ENCODE results near the gene RIF1.

The RIF1 gene

GRCh38 chr2:151407281-151407680 is 2.4 kb upstream of the RIF1 start:
- no peak overlapping the region for H4K8ac ChIP-seq (ENCODE audit: low read depth, low read length)

DNA sequence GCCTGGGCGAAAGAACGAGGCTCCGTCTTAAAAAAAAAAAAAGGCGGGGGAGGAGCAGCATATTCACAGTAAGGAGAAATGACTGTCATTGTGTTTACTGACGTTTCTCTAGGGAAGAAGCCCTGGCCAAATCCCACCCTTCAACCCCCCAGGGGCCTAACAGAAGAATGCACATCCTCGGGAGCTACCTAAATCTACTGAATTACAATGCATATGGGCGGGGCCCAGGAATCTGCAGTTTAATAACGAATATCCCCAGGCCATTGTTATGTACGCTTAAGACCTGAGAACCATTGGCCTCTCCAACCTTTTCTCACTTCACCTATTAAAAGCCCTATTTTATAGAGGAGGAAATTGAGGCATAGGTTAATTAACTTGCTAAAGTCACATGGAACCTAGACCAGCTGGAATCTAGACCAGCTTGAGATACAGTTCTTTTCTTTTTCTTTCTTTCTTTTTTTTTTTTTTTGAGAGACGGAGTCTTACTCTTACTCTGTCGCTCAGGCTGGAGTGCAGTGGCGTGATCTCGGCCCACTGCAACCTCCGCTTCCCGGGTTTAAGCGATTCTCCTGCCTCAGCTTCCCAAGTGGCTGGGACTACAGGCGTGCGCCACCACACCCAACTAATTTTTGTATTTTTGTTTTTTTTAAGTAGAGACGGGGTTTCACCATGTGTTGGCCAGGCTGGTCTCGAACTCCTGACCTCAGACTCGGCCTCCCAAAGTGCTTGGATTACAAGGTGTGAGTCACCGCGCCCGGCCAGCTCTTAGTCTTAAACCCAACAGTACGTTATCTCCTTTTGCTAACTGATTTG is 708 bp upstream of the RIF1 start:
- Histone ChIP-seq H3K27me3 (ENCODE audit: control insufficient read depth in 3 of 3, insufficient read depth in 3 of 3, low read depth in 1 of 3, low read length in 3 of 3) (no peaks in the 10 kb centered on the region), H3K23ac (ENCODE audit: low read depth, low read length, poor library complexity) (no peak overlapping the region), H3K4me3 (ENCODE audit: low read length in 2 of 2) (peak overlapping the region in 1 of 2 donors; percentile 84), H2BK12ac (ENCODE audit: low read length) (no peak overlapping the region), H3K9me3 (replicated peaks in 1 of 2; ENCODE audit: control insufficient read depth in 2 of 2, insufficient read depth in 1 of 2, low read depth in 1 of 2, low read length in 2 of 2) (no peaks in the 10 kb centered on the region), H2BK15ac (ENCODE audit: low read length) (no peak overlapping the region), H2BK5ac (ENCODE audit: low read length) (no peak overlapping the region), H3K36me3 (replicated peaks in 1 of 2; ENCODE audit: control insufficient read depth in 2 of 2, insufficient read depth in 2 of 2, low read length in 2 of 2) (peaks cover 5 to 26% of the 10 kb centered on the region in 2 donors), H4K8ac (ENCODE audit: low read depth, low read length) (no peak overlapping the region), H4K91ac (ENCODE audit: low read depth, low read length, poor library complexity) (no peak overlapping the region), H3K4ac (ENCODE audit: low read length) (no peak overlapping the region), H2BK120ac (ENCODE audit: low read depth, low read length) (no peak overlapping the region), H3K4me2 (ENCODE audit: insufficient read depth, low read length, poor library complexity, severe bottlenecking) (no peak overlapping the region), H3K27ac (replicated peaks; ENCODE audit: low read length) (no peak overlapping the region), H3K9ac (ENCODE audit: low read depth, low read length, poor library complexity) (no peak overlapping the region), H3K14ac (ENCODE audit: low read length) (no peak overlapping the region), H2AK5ac (ENCODE audit: low read depth, low read length) (no peak overlapping the region), H3K4me1 (ENCODE audit: control insufficient read depth in 2 of 2, insufficient read depth in 1 of 2, low read depth in 1 of 2, low read length in 2 of 2) (peaks cover 0 to 2% of the 10 kb centered on the region in 2 donors), H3K18ac (ENCODE audit: low read length) (no peak overlapping the region), H2AFZ (ENCODE audit: low read length) (peak overlapping the region; percentile 89), H3K79me1 (ENCODE audit: low read depth, low read length) (peaks cover 3% of the 10 kb centered on the region)
- WGBS, 2 donors (ENCODE audit: extremely low coverage in 2 of 2, insufficient read length in 2 of 2, insufficient replicate concordance in 1 of 2), result no CpG with 5 or more reads among the region's 25 CpGs
- DNase-seq (ENCODE audit: low spot score), result no peak

More at GRCh38 chr2:151407281-151407680, 2.4 kb upstream of the RIF1 start:
- Histone ChIP-seq H2BK15ac (ENCODE audit: low read length) (no peak overlapping the region), H3K9ac (ENCODE audit: low read depth, low read length, poor library complexity) (no peak overlapping the region), H3K36me3 (replicated peaks in 1 of 2; ENCODE audit: control insufficient read depth in 2 of 2, insufficient read depth in 2 of 2, low read length in 2 of 2) (peaks cover 1 to 9% of the 10 kb centered on the region in 2 donors), H2BK5ac (ENCODE audit: low read length) (no peak overlapping the region), H2BK12ac (ENCODE audit: low read length) (no peak overlapping the region), H3K4me3 (ENCODE audit: low read length in 2 of 2) (no peak overlapping the region), H3K9me3 (replicated peaks in 1 of 2; ENCODE audit: control insufficient read depth in 2 of 2, insufficient read depth in 1 of 2, low read depth in 1 of 2, low read length in 2 of 2) (no peaks in the 10 kb centered on the region), H3K18ac (ENCODE audit: low read length) (no peak overlapping the region), H3K4me2 (ENCODE audit: insufficient read depth, low read length, poor library complexity, severe bottlenecking) (no peak overlapping the region), H3K27ac (replicated peaks; ENCODE audit: low read length) (no peak overlapping the region), H3K4ac (ENCODE audit: low read length) (no peak overlapping the region), H4K91ac (ENCODE audit: low read depth, low read length, poor library complexity) (no peak overlapping the region), H3K4me1 (ENCODE audit: control insufficient read depth in 2 of 2, insufficient read depth in 1 of 2, low read depth in 1 of 2, low read length in 2 of 2) (peaks cover 0 to 2% of the 10 kb centered on the region in 2 donors), H3K79me1 (ENCODE audit: low read depth, low read length) (peaks cover under 1% of the 10 kb centered on the region), H3K27me3 (ENCODE audit: control insufficient read depth in 3 of 3, insufficient read depth in 3 of 3, low read depth in 1 of 3, low read length in 3 of 3) (no peaks in the 10 kb centered on the region), H3K23ac (ENCODE audit: low read depth, low read length, poor library complexity) (no peak overlapping the region), H2AFZ (ENCODE audit: low read length) (no peak overlapping the region), H2BK120ac (ENCODE audit: low read depth, low read length) (no peak overlapping the region), H3K14ac (ENCODE audit: low read length) (no peak overlapping the region), H2AK5ac (ENCODE audit: low read depth, low read length) (no peak overlapping the region)
- no peak for DNase-seq (ENCODE audit: low spot score)

DNA sequence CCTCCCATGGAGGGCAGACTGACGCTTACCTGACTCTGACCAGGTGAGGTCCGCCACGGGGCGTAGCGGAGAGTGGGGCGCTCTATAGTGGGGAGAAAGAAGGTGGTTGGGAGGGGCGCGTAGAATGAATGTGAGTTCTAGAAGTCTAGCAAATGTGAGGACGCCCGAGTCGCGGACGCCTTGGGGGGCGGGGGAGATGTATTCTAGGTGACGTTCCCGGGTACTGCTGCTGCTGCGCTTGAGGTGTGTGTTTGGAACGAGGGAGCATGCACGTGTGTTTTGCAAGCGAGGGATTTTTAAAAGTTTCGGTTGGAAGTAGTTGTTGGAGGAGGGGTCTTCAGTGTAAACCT is 758 bp downstream of the RIF1 start:
- no peak overlapping the region for H2BK120ac ChIP-seq (ENCODE audit: low read depth, low read length)
- H4K8ac ChIP-seq (ENCODE audit: low read depth, low read length), result no peak overlapping the region
- H3K18ac ChIP-seq (ENCODE audit: low read length), result peak overlapping the region; percentile 89
- no peak overlapping the region for H3K14ac ChIP-seq (ENCODE audit: low read length)
- H3K27ac ChIP-seq (replicated peaks; ENCODE audit: low read length), result peak overlapping the region; percentile 93
- no peak overlapping the region for H4K91ac ChIP-seq (ENCODE audit: low read depth, low read length, poor library complexity)
- no peak overlapping the region for H3K4ac ChIP-seq (ENCODE audit: low read length)
- DNase-seq (ENCODE audit: low spot score), result peak; percentile 31
- H3K9me3 ChIP-seq (replicated peaks in 1 of 2; ENCODE audit: control insufficient read depth in 2 of 2, insufficient read depth in 1 of 2, low read depth in 1 of 2, low read length in 2 of 2), result no peaks in the 10 kb centered on the region
- peak overlapping the region; percentile 51 for H3K4me2 ChIP-seq (ENCODE audit: insufficient read depth, low read length, poor library complexity, severe bottlenecking)
- H2AFZ ChIP-seq (ENCODE audit: low read length), result peak overlapping the region; percentile 89
- H2BK15ac ChIP-seq (ENCODE audit: low read length), result no peak overlapping the region
- no peak overlapping the region for H2BK12ac ChIP-seq (ENCODE audit: low read length)
- WGBS, 2 donors (ENCODE audit: extremely low coverage in 2 of 2, insufficient read length in 2 of 2, insufficient replicate concordance in 1 of 2), result no CpG with 5 or more reads among the region's 21 CpGs
- peaks cover 5 to 40% of the 10 kb centered on the region in 2 donors for H3K36me3 ChIP-seq (replicated peaks in 1 of 2; ENCODE audit: control insufficient read depth in 2 of 2, insufficient read depth in 2 of 2, low read length in 2 of 2)
- peak overlapping the region; percentile 84 to 96 for H3K4me3 ChIP-seq (ENCODE audit: low read length in 2 of 2)
- no peak overlapping the region for H2AK5ac ChIP-seq (ENCODE audit: low read depth, low read length)
- peak overlapping the region; percentile 87 for H3K9ac ChIP-seq (ENCODE audit: low read depth, low read length, poor library complexity)
- H3K27me3 ChIP-seq (ENCODE audit: control insufficient read depth in 3 of 3, insufficient read depth in 3 of 3, low read depth in 1 of 3, low read length in 3 of 3), result no peaks in the 10 kb centered on the region
- H3K23ac ChIP-seq (ENCODE audit: low read depth, low read length, poor library complexity), result no peak overlapping the region
- H3K79me1 ChIP-seq (ENCODE audit: low read depth, low read length), result peaks cover 3% of the 10 kb centered on the region
- H3K4me1 ChIP-seq (ENCODE audit: control insufficient read depth in 2 of 2, insufficient read depth in 1 of 2, low read depth in 1 of 2, low read length in 2 of 2), result peaks cover 0 to 2% of the 10 kb centered on the region in 2 donors
- H2BK5ac ChIP-seq (ENCODE audit: low read length), result peak overlapping the region; percentile 2

GRCh38 chr2:151417650-151418049 is 7.9 kb downstream of the RIF1 start:
- WGBS, 2 donors (ENCODE audit: extremely low coverage in 2 of 2, insufficient read length in 2 of 2, insufficient replicate concordance in 1 of 2), result no CpG with 5 or more reads among the region's 3 CpGs
- no peaks in the 10 kb centered on the region for H3K4me1 ChIP-seq (ENCODE audit: control insufficient read depth in 2 of 2, insufficient read depth in 1 of 2, low read depth in 1 of 2, low read length in 2 of 2)
- no peak overlapping the region for H4K91ac ChIP-seq (ENCODE audit: low read depth, low read length, poor library complexity)
- no peak for DNase-seq (ENCODE audit: low spot score)
- H2BK120ac ChIP-seq (ENCODE audit: low read depth, low read length), result no peak overlapping the region
- H3K14ac ChIP-seq (ENCODE audit: low read length), result no peak overlapping the region
- no peak overlapping the region for H3K4me3 ChIP-seq (ENCODE audit: low read length in 2 of 2)
- H2BK15ac ChIP-seq (ENCODE audit: low read length), result no peak overlapping the region
- peaks cover 6% of the 10 kb centered on the region for H3K79me1 ChIP-seq (ENCODE audit: low read depth, low read length)
- H2AK5ac ChIP-seq (ENCODE audit: low read depth, low read length), result no peak overlapping the region
- no peaks in the 10 kb centered on the region for H3K27me3 ChIP-seq (ENCODE audit: control insufficient read depth in 3 of 3, insufficient read depth in 3 of 3, low read depth in 1 of 3, low read length in 3 of 3)
- no peak overlapping the region for H3K4ac ChIP-seq (ENCODE audit: low read length)
- H3K18ac ChIP-seq (ENCODE audit: low read length), result no peak overlapping the region
- no peak overlapping the region for H3K4me2 ChIP-seq (ENCODE audit: insufficient read depth, low read length, poor library complexity, severe bottlenecking)
- H3K9ac ChIP-seq (ENCODE audit: low read depth, low read length, poor library complexity), result no peak overlapping the region
- no peaks in the 10 kb centered on the region for H3K9me3 ChIP-seq (replicated peaks in 1 of 2; ENCODE audit: control insufficient read depth in 2 of 2, insufficient read depth in 1 of 2, low read depth in 1 of 2, low read length in 2 of 2)
- no peak overlapping the region for H3K27ac ChIP-seq (replicated peaks; ENCODE audit: low read length)
- no peak overlapping the region for H2AFZ ChIP-seq (ENCODE audit: low read length)
- H3K36me3 ChIP-seq (replicated peaks in 1 of 2; ENCODE audit: control insufficient read depth in 2 of 2, insufficient read depth in 2 of 2, low read length in 2 of 2), result peaks cover 19 to 98% of the 10 kb centered on the region in 2 donors
- no peak overlapping the region for H2BK5ac ChIP-seq (ENCODE audit: low read length)
- H4K8ac ChIP-seq (ENCODE audit: low read depth, low read length), result no peak overlapping the region
- H3K23ac ChIP-seq (ENCODE audit: low read depth, low read length, poor library complexity), result no peak overlapping the region
- H2BK12ac ChIP-seq (ENCODE audit: low read length), result no peak overlapping the region

Measured in neuronal stem cell (in vitro differentiated cells).